Loucy (cell line): ENCODE results near the gene NXN.

Experiments used
- H2AFZ ChIP-seq: fragments of 200-600 bp; sonication (generic); 2 replicates; pipeline ENCODE4 v1.6.0; 2016; ENCODE audit warnings: antibody characterized with exemption, mild to moderate bottlenecking, low read length, moderate library complexity
- H3F3A ChIP-seq: fragments of 200-600 bp; 2 replicates; pipeline ENCODE4 v1.6.0; 2016; ENCODE audit warnings: antibody characterized with exemption, low read depth, mild to moderate bottlenecking
- H3K27me3 ChIP-seq: fragments of 200-600 bp; sonication (generic); 2 replicates; pipeline ENCODE4 v1.6.1; 2014; ENCODE audit warnings: low read length, mild to moderate bottlenecking; ENCODE audit not compliant: insufficient read depth, poor library complexity, severe bottlenecking
- H3K36me3 ChIP-seq: fragments of 200-600 bp; sonication (generic); 2 replicates; pipeline ENCODE4 v1.6.1; 2016; ENCODE audit warnings: low read length; ENCODE audit not compliant: insufficient read depth
- H3K4me1 ChIP-seq: fragments of 200-600 bp; sonication (generic); 2 replicates; pipeline ENCODE4 v1.5.1; 2014; ENCODE audit warnings: low read length, mild to moderate bottlenecking; ENCODE audit not compliant: insufficient read depth, poor library complexity, severe bottlenecking
- H3K4me2 ChIP-seq: fragments of 200-600 bp; sonication (generic); 2 replicates; pipeline ENCODE4 v1.6.0; 2014; ENCODE audit warnings: antibody characterized with exemption, low read length, low read depth, mild to moderate bottlenecking; ENCODE audit not compliant: poor library complexity, severe bottlenecking
- H3K4me3 ChIP-seq: fragments of 200-600 bp; sonication (generic); 2 replicates; pipeline ENCODE4 v1.5.1; 2014; ENCODE audit warnings: low read length, mild to moderate bottlenecking, mixed read lengths; ENCODE audit not compliant: poor library complexity, severe bottlenecking
- H3K79me2 ChIP-seq: fragments of 200-600 bp; sonication (generic); 2 replicates; pipeline ENCODE4 v1.6.1; 2014; ENCODE audit warnings: low read length; ENCODE audit not compliant: insufficient read depth
- H3K9ac ChIP-seq: fragments of 200-600 bp; sonication (generic); 2 replicates; pipeline ENCODE4 v1.6.0; 2014; ENCODE audit warnings: mild to moderate bottlenecking, low read depth, low read length, moderate library complexity; ENCODE audit not compliant: poor library complexity, severe bottlenecking
- H3K9me2 ChIP-seq: fragments of 200-600 bp; sonication (generic); replicated peaks from 2 replicates; pipeline ENCODE4 v1.6.1; 2016; ENCODE audit warnings: low read depth, low read length, mixed read lengths
- H3K9me3 ChIP-seq: fragments of 200-600 bp; sonication (generic); 2 replicates; pipeline ENCODE4 v1.6.1; 2014; ENCODE audit warnings: mild to moderate bottlenecking, antibody characterized with exemption, low read length, low read depth; ENCODE audit not compliant: insufficient read depth
- H4K20me1 ChIP-seq: fragments of 200-600 bp; sonication (generic); 2 replicates; pipeline ENCODE4 v1.6.0; 2014; ENCODE audit warnings: antibody characterized with exemption, low read length, mild to moderate bottlenecking; ENCODE audit not compliant: insufficient read depth, poor library complexity, severe bottlenecking
- CTCF ChIP-seq: fragments of 200-600 bp; sonication (generic); conservative IDR thresholded peaks from 2 replicates; pipeline ENCODE4 v1.5.1; 2014; ENCODE audit warnings: mild to moderate bottlenecking, antibody characterized with exemption, low read length
- EZH2phosphoT487 ChIP-seq: fragments of 200-600 bp; IDR thresholded peaks from 2 replicates; pipeline ENCODE4 v1.6.1; 2018; ENCODE audit warnings: antibody characterized with exemption, mild to moderate bottlenecking, moderate library complexity, borderline replicate concordance

The NXN gene

GRCh38 chr17:883586-883962, 96.0 kb downstream of the NXN start:
- no peak overlapping the region for H3K4me2 ChIP-seq
- no peaks in the 10 kb centered on the region for H4K20me1 ChIP-seq
- H2AFZ ChIP-seq: no peak overlapping the region
- H3K36me3 ChIP-seq: no peaks in the 10 kb centered on the region
- no peaks in the 10 kb centered on the region for H3F3A ChIP-seq
- no peak overlapping the region for H3K9ac ChIP-seq
- TF ChIP-seq EZH2phosphoT487 (no peak), CTCF (no peak)
- no peak overlapping the region for H3K4me3 ChIP-seq
- no peaks in the 10 kb centered on the region for H3K79me2 ChIP-seq
- no peaks in the 10 kb centered on the region for H3K27me3 ChIP-seq
- H3K4me1 ChIP-seq: peaks cover 11% of the 10 kb centered on the region
- H3K9me2 ChIP-seq: no peaks in the 10 kb centered on the region
- H3K9me3 ChIP-seq: no peaks in the 10 kb centered on the region

DNA sequence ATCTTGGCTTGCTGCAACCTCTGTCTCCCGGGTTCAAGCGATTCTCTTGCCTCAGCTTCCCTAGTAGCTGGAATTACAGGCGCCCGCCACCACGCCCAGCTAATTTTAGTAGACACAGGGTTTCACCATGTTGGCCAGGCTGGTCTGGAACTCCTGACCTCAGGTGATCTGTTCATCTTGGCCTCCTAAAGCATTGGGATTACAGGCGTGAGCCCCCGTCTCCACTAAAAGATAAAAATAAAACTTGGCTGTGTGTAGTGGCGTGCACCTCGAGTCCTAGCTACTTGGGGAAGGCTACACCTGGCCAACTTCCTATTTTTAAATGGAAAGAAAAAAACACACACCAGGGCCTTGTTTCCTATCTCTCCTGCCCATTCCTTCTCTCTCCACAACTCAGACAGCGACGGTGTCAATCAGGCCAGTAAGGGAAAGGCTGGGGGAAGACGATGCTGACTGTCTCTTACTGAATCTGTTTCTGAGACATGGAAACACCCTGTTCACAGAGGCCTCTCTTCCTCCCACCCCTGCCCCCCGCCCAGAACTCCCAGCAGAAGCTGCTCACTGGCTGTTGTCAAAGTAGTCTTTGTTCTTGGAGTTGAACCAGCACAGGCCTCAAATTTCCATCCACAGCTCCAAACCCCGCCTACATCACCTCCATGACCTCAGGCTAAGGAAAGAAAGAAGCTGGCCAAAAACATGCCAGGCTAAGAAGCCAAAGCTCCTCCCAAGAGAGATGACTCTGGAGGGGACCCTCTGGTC, 96.6 kb downstream of the NXN start:
- no peak for TF ChIP-seq EZH2phosphoT487
- TF ChIP-seq CTCF: no peak
- Histone ChIP-seq H3K79me2 (no peaks in the 10 kb centered on the region), H3K27me3 (no peaks in the 10 kb centered on the region), H3K4me3 (no peak overlapping the region), H3K9ac (no peak overlapping the region), H4K20me1 (no peaks in the 10 kb centered on the region), H3K36me3 (no peaks in the 10 kb centered on the region), H3K4me2 (no peak overlapping the region), H2AFZ (no peak overlapping the region), H3K4me1 (peaks cover 7% of the 10 kb centered on the region), H3F3A (no peaks in the 10 kb centered on the region), H3K9me2 (no peaks in the 10 kb centered on the region), H3K9me3 (no peaks in the 10 kb centered on the region)

GRCh38 chr17:881778-882177, 97.8 kb downstream of the NXN start:
- no peaks in the 10 kb centered on the region for H4K20me1 ChIP-seq
- peaks cover 7% of the 10 kb centered on the region for H3K4me1 ChIP-seq
- no peaks in the 10 kb centered on the region for H3K9me2 ChIP-seq
- no peak overlapping the region for H2AFZ ChIP-seq
- no peak overlapping the region for H3K9ac ChIP-seq
- no peak overlapping the region for H3K4me2 ChIP-seq
- H3K4me3 ChIP-seq: no peak overlapping the region
- no peaks in the 10 kb centered on the region for H3K9me3 ChIP-seq
- no peaks in the 10 kb centered on the region for H3F3A ChIP-seq
- H3K27me3 ChIP-seq: no peaks in the 10 kb centered on the region
- no peaks in the 10 kb centered on the region for H3K36me3 ChIP-seq
- TF ChIP-seq EZH2phosphoT487 (no peak), CTCF (no peak)
- no peaks in the 10 kb centered on the region for H3K79me2 ChIP-seq
